A673 (cell line): ENCODE data around the gene SYNE1.
A peak's percentile ranks its signal among the peaks of the same experiment; 100 is the strongest.

ENCODE experiments used
- CTCF ChIP-seq: fragments of 300-800, 200-600 bp; sonication (generic); conservative IDR thresholded peaks from 2 replicates; pipeline ENCODE4 v1.5.1; 2017; ENCODE audit warnings: low read depth, mild to moderate bottlenecking, antibody characterized with exemption, low read length, moderate library complexity, mixed read lengths
- EZH2 ChIP-seq: fragments of 200-600 bp; sonication (generic); IDR thresholded peaks from 2 replicates; pipeline ENCODE4 v1.6.1; 2017; ENCODE audit warnings: borderline replicate concordance, low read depth, mild to moderate bottlenecking, mixed read lengths, antibody characterized with exemption, low read length; ENCODE audit not compliant: poor library complexity, severe bottlenecking

GRCh38 chr6:152636609-152637295 lies 410 bp downstream of the SYNE1 start:
- no peak for TF ChIP-seq CTCF
- peak; percentile 40 for TF ChIP-seq EZH2
